Fibroblast of lung (primary cell): ENCODE measurements around the gene ZNF385D. TPM values are rescaled to one million over a fixed set of nuclear protein-coding genes. Genes with fewer than 3 reads are reported as not detected.

ENCODE experiments used
- DNase-seq, 2 donors: peaks; one replicate each; pipeline versions ENCODE4 v3.0.0 to v3.0.0-alpha.2; 2010; ENCODE audit warnings: low read depth in 2 of 2
- H2AFZ ChIP-seq: 2 replicates; pipeline ENCODE4 v1.5.1; 2012; ENCODE audit warnings: low read length, control low read depth, inconsistent platforms
- H3K27ac ChIP-seq: 2 replicates; pipeline ENCODE4 v1.5.1; 2011; ENCODE audit warnings: low read length, control low read depth; ENCODE audit not compliant: insufficient read depth
- H3K27me3 ChIP-seq: 2 replicates; pipeline ENCODE4 v1.5.1; 2011; ENCODE audit warnings: mild to moderate bottlenecking, low read length; ENCODE audit not compliant: control insufficient read depth, insufficient read depth
- H3K36me3 ChIP-seq: 2 replicates; pipeline ENCODE4 v1.5.1; 2011; ENCODE audit warnings: low read length; ENCODE audit not compliant: control insufficient read depth, insufficient read depth
- H3K4me1 ChIP-seq: 2 replicates; pipeline ENCODE4 v1.5.1; 2011; ENCODE audit warnings: low read length; ENCODE audit not compliant: control insufficient read depth, insufficient read depth; ENCODE audit errors: extremely low read depth
- H3K4me2 ChIP-seq: 2 replicates; pipeline ENCODE4 v1.5.1; 2011; ENCODE audit warnings: low read length, control low read depth; ENCODE audit not compliant: insufficient read depth; ENCODE audit errors: extremely low read depth
- H3K4me3 ChIP-seq, 4 experiments: fragments of 200-600 bp in 1 of 4; sonication (generic) in 1 of 4; replicated peaks in 1 of 4; 2 replicates each; pipeline ENCODE4 v1.5.1; 2011 to 2016; ENCODE audit warnings: low read length in 4 of 4, low read depth in 3 of 4, mild to moderate bottlenecking in 3 of 4, control low read depth in 2 of 4, inconsistent platforms in 1 of 4, mixed read lengths in 1 of 4; ENCODE audit not compliant: insufficient read depth in 1 of 4; ENCODE audit errors: control extremely low read depth in 1 of 4
- H3K79me2 ChIP-seq: 2 replicates; pipeline ENCODE4 v1.5.1; 2012; ENCODE audit warnings: mild to moderate bottlenecking, low read length, inconsistent platforms; ENCODE audit not compliant: control insufficient read depth, insufficient read depth
- H3K9ac ChIP-seq: 2 replicates; pipeline ENCODE4 v1.5.1; 2011; ENCODE audit warnings: mild to moderate bottlenecking, low read length, control low read depth; ENCODE audit not compliant: insufficient read depth
- H3K9me3 ChIP-seq: 2 replicates; pipeline ENCODE4 v1.5.1; 2012; ENCODE audit warnings: low read depth, low read length; ENCODE audit not compliant: control insufficient read depth, insufficient read depth
- H4K20me1 ChIP-seq: 2 replicates; pipeline ENCODE4 v1.5.1; 2011; ENCODE audit warnings: low read length; ENCODE audit not compliant: control insufficient read depth, insufficient read depth; ENCODE audit errors: extremely low read depth
- CTCF ChIP-seq, 2 donors: IDR thresholded peaks in 1 of 2; conservative IDR thresholded peaks in 1 of 2; 1 replicate in 1 of 2; 2 replicates in 1 of 2; pipeline ENCODE4 v1.5.1; 2011 to 2012; ENCODE audit warnings: low read length in 2 of 2, control low read depth in 1 of 2, inconsistent platforms in 1 of 2, low read depth in 1 of 2, mild to moderate bottlenecking in 1 of 2
- EZH2 ChIP-seq: IDR thresholded peaks from 2 replicates; pipeline ENCODE4 v1.5.1; 2012; ENCODE audit warnings: low read length, control low read depth, mild to moderate bottlenecking; ENCODE audit errors: missing control alignments
- polyA plus RNA-seq, 2 donors: library from polyadenylated mRNA; depleted of rRNA in 1 of 2; stranded (reverse) in 1 of 2; unstranded in 1 of 2; fragments of >200 nt; gene quantifications; 2 replicates each; pipeline ENCODE4 v1.2.1, GENCODE V29; 2011 to 2012; ENCODE audit warnings: missing spikeins in 1 of 2
- total RNA-seq: library from RNA; depleted of rRNA; stranded (reverse); fragments of >200 nt; gene quantifications from 2 replicates; pipeline ENCODE4 v1.2.1, GENCODE V29; 2014

ZNF385D gene
- total and polyA plus RNA-seq, 2 donors (not counting 1 experiment from before 2014, with no cell fraction given) = 0.83 to 1.9 TPM

- Histone ChIP-seq H3K4me3 (no peak overlapping the region), H4K20me1 (no peaks in the 10 kb centered on the region), H3K9me3 (no peaks in the 10 kb centered on the region), H3K36me3 (no peaks in the 10 kb centered on the region), H3K27ac (no peak overlapping the region), H3K27me3 (no peaks in the 10 kb centered on the region), H3K9ac (no peak overlapping the region), H3K4me1 (peaks cover 7% of the 10 kb centered on the region), H2AFZ (no peak overlapping the region), H3K4me2 (no peak overlapping the region), H3K79me2 (no peaks in the 10 kb centered on the region)
- no peak for DNase-seq
- no peak for TF ChIP-seq EZH2
- no peak for TF ChIP-seq CTCF (conservative IDR thresholded peaks at IDR 0.05 in 1 of 2, IDR thresholded peaks at IDR 0.05 in 1 of 2; ENCODE audit: low read depth in 1 of 2, low read length in 2 of 2)
Observed at GRCh38 chr3:21670386-21670785, 80.6 kb downstream of the ZNF385D start.

DNA sequence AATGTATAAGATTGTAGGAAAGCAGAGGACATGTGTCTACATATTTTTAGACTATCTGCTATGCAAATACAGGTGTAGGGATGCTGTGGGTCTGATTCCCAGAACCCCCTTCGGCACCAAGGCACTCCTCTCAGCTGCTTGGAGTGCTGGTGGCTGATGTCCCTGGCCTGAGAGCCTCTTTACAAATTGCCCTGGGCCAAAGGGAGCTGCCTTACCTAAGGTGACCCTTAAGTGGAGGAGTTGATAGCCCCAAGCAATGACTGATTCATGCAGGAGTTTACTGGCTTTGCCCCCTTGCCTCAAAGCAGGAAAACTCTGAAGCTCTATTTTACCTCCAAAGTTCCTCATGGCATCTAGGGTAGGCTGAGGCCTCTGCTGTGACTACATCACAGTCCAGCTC is 83.0 kb downstream of the ZNF385D start:
- Histone ChIP-seq H3K9ac (no peak overlapping the region), H3K79me2 (no peaks in the 10 kb centered on the region), H3K4me2 (no peak overlapping the region), H4K20me1 (no peaks in the 10 kb centered on the region), H3K36me3 (no peaks in the 10 kb centered on the region), H3K27me3 (no peaks in the 10 kb centered on the region), H3K4me3 (no peak overlapping the region), H3K4me1 (peaks cover 6% of the 10 kb centered on the region), H3K9me3 (no peaks in the 10 kb centered on the region), H2AFZ (no peak overlapping the region), H3K27ac (no peak overlapping the region)
- DNase-seq = no peak
- no peak for TF ChIP-seq EZH2
- no peak for TF ChIP-seq CTCF (conservative IDR thresholded peaks at IDR 0.05 in 1 of 2, IDR thresholded peaks at IDR 0.05 in 1 of 2; ENCODE audit: low read depth in 1 of 2, low read length in 2 of 2)

GRCh38 chr3:21665444-21666100 is 85.4 kb downstream of the ZNF385D start:
- Histone ChIP-seq H3K27me3 (no peaks in the 10 kb centered on the region), H2AFZ (no peak overlapping the region), H3K4me1 (no peaks in the 10 kb centered on the region), H3K9me3 (no peaks in the 10 kb centered on the region), H3K79me2 (no peaks in the 10 kb centered on the region), H3K36me3 (no peaks in the 10 kb centered on the region), H3K4me3 (no peak overlapping the region), H3K4me2 (no peak overlapping the region), H3K9ac (no peak overlapping the region), H3K27ac (no peak overlapping the region), H4K20me1 (no peaks in the 10 kb centered on the region)
- TF ChIP-seq EZH2 (no peak), CTCF (conservative IDR thresholded peaks at IDR 0.05 in 1 of 2, IDR thresholded peaks at IDR 0.05 in 1 of 2; ENCODE audit: low read depth in 1 of 2, low read length in 2 of 2) (no peak)
- DNase-seq = peak in 1 of 2 donors; percentile 55
